UCSD-AML1 (cell line): ENCODE measurements around the gene TIGD2.
"Not testable (repeated sequence)": the region's sequence is repeated elsewhere in the genome, so short reads cannot be mapped to it uniquely, and the experiment has no call there.

ENCODE experiments used
- DNase-seq: peaks from one replicate; lab custom pipeline; 2025; ENCODE audit not compliant: unreplicated experiment; lab: John Stamatoyannopoulos, UW

TIGD2 gene

GRCh38 chr4:89119166-89119565 lies 7.8 kb downstream of the TIGD2 start:
- no peak for DNase-seq

GRCh38 chr4:89119836-89120235 lies 8.5 kb downstream of the TIGD2 start:
- DNase-seq = no peak

DNA sequence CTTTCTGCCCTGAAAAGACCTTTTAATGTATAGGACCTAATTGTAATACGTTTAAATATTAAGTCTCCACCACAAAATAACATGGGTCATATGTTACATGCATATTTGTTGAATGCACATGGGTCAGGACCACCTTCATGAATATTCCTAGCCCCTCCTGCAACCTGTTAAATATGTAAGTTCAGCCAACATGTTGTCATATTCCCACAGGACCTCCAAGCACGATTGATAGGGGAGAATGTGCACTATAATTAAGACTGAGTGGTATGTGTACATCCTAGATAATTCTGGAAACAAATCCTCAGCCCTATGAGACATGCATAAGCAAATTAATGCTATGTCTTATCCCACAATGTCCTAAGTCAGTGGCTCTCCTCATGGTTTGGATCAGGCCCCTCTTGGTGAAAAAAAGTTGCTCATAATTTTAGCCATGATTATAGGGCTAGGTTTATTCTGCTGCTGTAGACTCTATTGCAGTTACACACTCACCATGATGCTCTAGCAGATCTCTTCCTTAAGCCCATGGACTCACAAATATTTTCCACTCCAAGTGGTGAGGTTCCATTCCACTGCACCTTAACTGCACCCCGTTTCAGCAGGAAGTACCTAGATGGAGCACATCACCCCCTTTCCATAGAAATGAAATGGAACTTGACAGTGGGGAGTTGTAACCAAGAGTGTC lies 10.2 kb downstream of the TIGD2 start:
- no peak for DNase-seq

DNA sequence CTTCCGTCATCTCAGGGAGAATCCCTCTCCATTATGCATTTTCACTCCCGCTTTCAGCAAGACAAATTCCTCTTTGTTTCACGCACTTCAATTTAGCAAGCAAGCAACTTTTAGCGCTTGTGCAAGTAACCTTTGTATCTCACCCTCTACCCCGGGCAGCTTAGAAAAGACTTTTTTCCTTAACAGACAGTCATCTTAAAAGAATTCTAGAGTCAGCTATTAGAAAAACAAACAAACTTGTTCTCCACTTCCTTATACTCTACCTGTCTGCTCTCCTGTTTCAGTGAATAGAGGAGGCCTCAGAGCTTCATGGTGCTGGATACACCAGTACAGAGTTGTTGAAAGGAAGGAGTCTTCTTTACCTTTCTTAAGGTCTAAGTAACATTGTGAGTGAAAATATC lies 12.1 kb downstream of the TIGD2 start:
- no peak for DNase-seq

- no peak for DNase-seq
Measured at GRCh38 chr4:89125901-89126782, 14.8 kb downstream of the TIGD2 start.

DNA sequence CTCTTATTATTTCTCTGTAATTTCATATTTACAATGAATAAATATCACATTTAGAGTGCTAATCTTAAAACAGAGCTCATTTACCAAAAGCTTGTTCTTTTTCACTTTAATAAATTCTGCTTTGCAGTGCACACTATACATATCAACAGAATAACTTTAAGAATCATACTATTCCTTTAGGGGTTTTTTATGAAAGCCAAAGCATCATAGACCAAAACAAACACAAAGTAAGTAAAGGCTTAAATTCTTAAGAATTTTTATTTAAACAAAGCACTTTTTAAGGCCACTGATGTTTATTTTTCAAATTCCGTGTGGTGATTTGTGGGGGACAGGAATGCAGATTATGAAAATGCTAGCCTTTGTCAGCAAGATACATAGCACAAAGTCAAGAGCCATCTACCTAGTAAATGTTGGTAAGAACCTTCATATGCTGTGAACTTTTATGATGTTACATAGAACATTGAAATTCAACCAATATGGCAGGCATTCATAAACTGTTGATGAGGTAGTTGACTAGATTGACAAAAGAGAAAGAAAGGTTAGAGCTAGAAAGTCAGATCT lies 17.8 kb downstream of the TIGD2 start:
- no peak for DNase-seq

DNA sequence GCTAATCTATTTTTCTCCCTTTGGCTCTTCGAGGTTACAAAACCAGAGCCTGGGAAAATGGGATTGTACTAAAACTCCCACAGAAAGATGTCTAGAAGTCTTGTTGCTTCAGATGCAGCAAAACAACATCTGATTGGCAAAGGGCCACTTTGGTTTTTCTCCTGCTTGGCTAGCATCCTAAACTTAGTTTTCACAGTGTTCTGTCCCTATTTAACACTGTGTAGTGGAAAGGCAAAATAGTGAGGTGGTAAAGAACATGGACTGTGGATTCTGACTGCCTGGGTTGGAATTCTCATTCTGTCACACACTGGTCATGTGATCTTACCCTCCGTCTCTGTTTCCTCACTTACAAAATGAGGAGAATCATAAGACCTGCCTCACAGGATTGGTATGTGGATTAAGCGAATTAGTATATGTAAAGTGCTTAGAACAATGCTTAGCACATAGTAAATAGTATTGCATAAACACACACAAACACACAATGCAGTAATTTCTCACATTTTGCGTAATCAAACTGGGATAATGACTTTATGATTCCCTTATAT lies 23.5 kb downstream of the TIGD2 start:
- DNase-seq = no peak

DNA sequence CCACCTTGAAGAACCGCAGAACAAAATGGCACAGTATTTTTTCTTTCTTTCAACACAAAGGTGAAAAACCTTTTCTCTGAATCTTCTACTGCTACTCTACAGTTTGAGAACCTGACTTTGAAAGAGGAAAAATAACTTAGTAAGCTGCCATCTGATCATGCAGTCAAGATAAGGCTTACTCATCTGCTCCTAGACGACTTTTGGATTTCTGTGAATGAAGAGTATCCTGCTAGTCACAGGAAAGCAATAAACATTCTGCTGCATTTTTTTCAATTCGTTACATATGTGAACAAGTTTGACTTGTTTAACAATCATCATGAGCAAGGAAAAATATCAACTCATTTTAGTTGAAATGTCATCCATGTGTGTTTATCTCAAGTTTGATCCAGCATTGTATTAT lies 25.2 kb downstream of the TIGD2 start:
- no peak for DNase-seq

- DNase-seq = no peak
Measured at GRCh38 chr4:89137231-89137630, 25.9 kb downstream of the TIGD2 start.

DNA sequence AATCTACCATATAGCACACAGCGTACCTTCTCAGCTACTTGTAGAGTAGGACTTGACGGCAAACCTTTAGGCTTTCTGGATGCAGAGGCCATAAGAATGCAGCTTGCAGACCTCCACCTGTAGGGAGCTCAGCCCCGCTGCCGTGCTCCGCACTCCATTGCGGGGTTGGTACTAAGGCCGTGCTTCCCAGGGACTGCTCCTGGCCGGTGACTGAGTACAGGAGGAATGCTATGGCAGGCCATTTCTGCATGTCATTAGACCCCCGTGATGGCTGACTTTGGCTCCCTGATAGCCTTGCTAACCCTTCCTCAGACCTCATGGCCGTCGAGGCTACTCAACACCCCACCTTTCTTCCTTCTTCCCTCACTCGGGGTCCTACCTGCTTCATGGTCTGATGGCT lies 26.4 kb downstream of the TIGD2 start:
- no peak for DNase-seq

DNA sequence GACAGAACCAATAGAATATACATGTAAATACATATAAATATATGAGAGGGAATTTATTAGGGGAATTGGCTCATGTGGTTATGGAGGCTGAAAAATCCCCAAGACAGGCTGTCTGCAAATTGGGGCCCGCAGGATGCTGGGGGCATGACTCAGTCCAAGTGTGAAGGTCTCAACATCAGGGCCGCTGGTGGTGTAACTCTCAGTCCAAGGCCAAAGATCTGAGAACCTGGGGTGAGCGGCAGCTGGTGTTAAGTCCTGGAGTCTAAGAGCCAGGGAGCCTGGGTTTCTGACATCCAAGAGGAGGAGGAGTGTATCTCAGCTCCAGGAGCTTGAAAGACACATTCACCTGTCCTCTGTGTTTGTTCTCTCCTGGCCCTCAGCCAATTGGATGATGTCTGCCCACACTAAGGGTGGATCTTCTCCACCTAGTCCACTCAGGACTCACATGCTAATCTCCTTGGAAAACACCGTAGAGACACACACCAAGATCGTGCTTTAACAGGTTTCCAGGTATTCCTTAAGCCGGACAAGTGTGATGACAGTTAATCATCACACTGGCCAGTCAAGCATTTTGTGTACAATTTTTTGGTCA lies 28.9 kb downstream of the TIGD2 start:
- DNase-seq = no peak

- no peak for DNase-seq
Measured at GRCh38 chr4:89142691-89143669, 31.6 kb downstream of the TIGD2 start.

DNA sequence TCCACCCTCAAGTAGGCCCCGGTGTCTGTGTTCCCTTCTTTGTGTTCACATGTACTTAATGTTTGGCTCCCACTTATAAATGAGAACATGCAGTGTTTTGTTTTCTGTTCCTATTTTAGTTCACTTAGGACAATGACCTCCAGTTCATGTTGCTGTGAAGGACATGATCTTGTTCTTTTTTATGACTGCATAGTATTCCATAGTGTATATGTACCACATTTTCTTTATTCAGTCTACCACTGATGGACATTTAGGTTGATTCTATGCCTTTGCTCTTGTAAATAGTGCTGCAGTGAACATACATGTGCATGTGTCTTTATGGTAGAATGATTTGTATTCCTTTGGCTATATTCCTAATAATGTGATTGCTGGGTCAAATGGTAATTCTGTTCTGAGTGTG lies 33.3 kb downstream of the TIGD2 start:
- DNase-seq = not testable (repeated sequence)

DNA sequence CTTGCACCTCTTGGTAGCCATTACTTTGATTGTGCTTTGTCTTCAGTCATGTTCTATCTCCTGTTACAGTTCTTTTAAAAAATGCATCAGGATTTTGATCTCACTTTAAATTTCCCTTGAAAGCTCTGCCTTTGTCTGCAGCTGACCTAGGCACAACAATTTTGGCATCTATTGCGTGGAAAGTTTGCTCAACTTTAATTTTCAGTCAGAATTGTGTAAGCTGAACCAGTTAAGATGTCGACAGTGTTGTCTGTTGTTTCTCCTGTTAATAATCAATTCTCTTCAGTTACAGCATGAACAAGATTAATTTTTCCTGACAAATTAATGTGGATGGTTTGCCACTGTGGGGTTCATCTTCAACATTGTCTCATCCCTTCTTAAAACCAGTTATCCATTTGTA lies 34.9 kb downstream of the TIGD2 start:
- DNase-seq = no peak

DNA sequence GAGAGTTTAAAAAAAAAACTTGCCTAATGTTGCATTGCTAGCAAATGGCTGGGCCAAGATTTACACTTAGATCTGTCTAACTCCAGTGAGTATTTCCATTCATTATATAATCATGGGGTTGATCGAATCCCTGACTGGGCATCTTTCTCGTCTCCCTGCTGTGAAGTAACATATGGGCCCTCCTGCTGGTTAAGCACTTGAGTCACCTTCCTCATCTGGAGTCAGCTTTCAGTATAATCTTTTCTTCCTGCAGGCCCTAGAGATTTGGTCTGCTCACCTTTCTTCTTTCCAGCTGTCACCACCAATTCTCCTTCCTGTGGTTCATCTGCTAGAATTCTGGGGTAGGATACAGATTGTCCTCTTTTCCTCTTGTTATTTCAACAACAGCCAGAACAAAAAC lies 41.6 kb downstream of the TIGD2 start:
- DNase-seq = no peak

GRCh38 chr4:89156174-89156914 lies 45.0 kb downstream of the TIGD2 start:
- no peak for DNase-seq

DNA sequence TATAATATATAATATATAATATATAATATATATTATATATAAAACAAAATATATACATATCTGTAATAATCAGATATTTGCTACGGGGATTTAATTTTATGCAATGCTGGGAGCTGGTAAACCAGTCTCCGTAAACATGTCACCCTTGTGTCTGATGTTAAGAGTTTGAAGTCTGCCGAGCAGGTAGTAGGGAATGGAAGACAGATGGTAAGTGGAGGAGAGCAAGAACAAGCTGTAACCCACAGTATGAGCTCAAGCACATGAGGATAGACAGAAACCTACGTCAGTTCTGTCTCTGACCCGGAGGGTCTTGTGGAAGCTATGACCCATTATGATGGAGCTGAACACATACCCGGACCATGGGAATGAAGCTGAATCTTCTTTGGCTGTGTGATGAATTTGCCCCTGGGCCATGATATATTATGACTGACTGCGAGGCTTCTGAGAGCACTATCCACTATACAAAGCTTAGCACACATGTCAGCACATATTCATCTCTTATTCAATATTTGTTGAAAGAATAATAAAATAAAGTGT lies 46.2 kb downstream of the TIGD2 start:
- no peak for DNase-seq

DNA sequence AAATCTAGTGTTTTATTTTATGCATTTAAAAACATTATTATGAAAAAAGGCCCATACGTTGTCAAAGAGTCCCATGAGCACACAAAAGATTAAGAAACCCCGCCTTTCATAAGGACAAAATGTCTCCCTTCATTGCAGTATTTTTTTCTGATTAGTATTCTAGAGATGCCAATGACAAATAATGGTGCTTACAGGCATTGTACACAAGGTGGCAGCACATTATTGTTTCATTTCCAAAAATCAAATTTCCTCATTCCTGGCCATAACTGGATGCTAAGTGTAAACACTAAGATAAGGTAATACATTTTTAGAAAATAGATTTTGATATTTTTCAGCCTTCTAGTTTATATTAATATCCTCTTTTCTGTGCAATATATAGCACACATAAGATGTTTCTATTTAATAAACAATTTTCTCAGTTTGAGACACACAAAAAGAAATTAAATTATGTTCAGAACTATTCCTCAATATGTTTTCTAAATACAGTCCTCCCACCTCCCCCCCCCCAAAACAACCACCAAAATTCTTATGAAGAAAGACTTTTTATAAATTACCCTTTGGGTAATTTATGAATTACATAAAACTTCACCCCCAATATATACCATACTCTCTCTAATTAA lies 47.7 kb downstream of the TIGD2 start:
- DNase-seq = no peak

GRCh38 chr4:89160806-89161205 lies 49.5 kb downstream of the TIGD2 start:
- DNase-seq = no peak
